T-helper 1 cell treated with Interleukin-12 subunit alpha and Interleukin-12 subunit beta and Interleukin-4 antibody, amounts not matched to agents 30 ng/mL and 1 ng/mL, for 36 hours (primary cell): ENCODE measurements around the gene C1QTNF12. TPM values are rescaled to one million over a fixed set of nuclear protein-coding genes. Genes with fewer than 3 reads are reported as not detected.

Experiments used
- intact Hi-C: fragments of 100-400 bp; cut with micrococcal nuclease; formaldehyde crosslinking; loops from one replicate; pipeline ENCODE4 v1.15.1; 2024
- total RNA-seq: library from RNA; stranded (reverse); gene quantifications from 2 replicates; pipeline ENCODE4 v1.2.3, GENCODE V29; 2022

The C1QTNF12 gene
- total RNA-seq, 1 donor from 2014 or later: 3.5 TPM

GRCh38 chr1:1242461-1243265 is 3.9 kb downstream of the C1QTNF12 start:
- intact Hi-C loops: no loop called here

GRCh38 chr1:1241588-1242219 is 4.8 kb downstream of the C1QTNF12 start:
- intact Hi-C loops: no loop called here

GRCh38 chr1:1240822-1241587 is 5.5 kb downstream of the C1QTNF12 start:
- intact Hi-C loops: no loop called here

- intact Hi-C loops: no loop called here
Measured at GRCh38 chr1:1240348-1240732, 6.2 kb downstream of the C1QTNF12 start.

- intact Hi-C loops: no loop called here
Measured at GRCh38 chr1:1239614-1240347, 6.7 kb downstream of the C1QTNF12 start.

- intact Hi-C loops: no loop called here
Measured at GRCh38 chr1:1239227-1239613, 7.3 kb downstream of the C1QTNF12 start.

GRCh38 chr1:1238702-1239178 is 7.8 kb downstream of the C1QTNF12 start:
- intact Hi-C loops: no loop called here

GRCh38 chr1:1237874-1238701 is 8.4 kb downstream of the C1QTNF12 start:
- intact Hi-C loops: no loop called here

- intact Hi-C loops: no loop called here
Measured at GRCh38 chr1:1236945-1237873, 9.3 kb downstream of the C1QTNF12 start.

GRCh38 chr1:1236176-1236763 is 10.3 kb downstream of the C1QTNF12 start:
- intact Hi-C loops: no loop called here

- intact Hi-C loops: no loop called here
Measured at GRCh38 chr1:1235016-1235744, 11.3 kb downstream of the C1QTNF12 start.

- intact Hi-C loops: loop anchor here (5.0 kb wide), 1 partner anchor 73 kb away; the partner anchor contains the start of genes ACAP3 and PUSL1
Measured at GRCh38 chr1:1234180-1234808, 12.2 kb downstream of the C1QTNF12 start.

GRCh38 chr1:1233567-1233892 is 13.0 kb downstream of the C1QTNF12 start:
- intact Hi-C loops: loop anchor here (5.0 kb wide), 1 partner anchor 74 kb away; the partner anchor contains the start of genes ACAP3 and PUSL1

GRCh38 chr1:1232796-1233566 is 13.5 kb downstream of the C1QTNF12 start:
- intact Hi-C loops: loop anchor here (5.0 kb wide), 1 partner anchor 74 kb away; the partner anchor contains the start of genes ACAP3 and PUSL1

- intact Hi-C loops: loop anchor here (5.0 kb wide), 1 partner anchor 75 kb away; the partner anchor contains the start of genes ACAP3 and PUSL1
Measured at GRCh38 chr1:1232208-1232795, 14.2 kb downstream of the C1QTNF12 start, which contains the start of gene B3GALT6. TSS of gene B3GALT6 (plus strand) at chr1:1232237. CDS start at chr1:1232279, 42 bp downstream.
